Endothelial cell of umbilical vein (primary cell): Measurements from ENCODE around the gene CMC1. TPM values are rescaled to one million over a fixed set of nuclear protein-coding genes. Genes with fewer than 3 reads are reported as not detected.

ENCODE experiments used
- BruUV-seq: library from RNA; stranded (reverse); fragments of 400-500 nt; replicated peaks from 2 replicates; lab custom pipeline; 2021; lab: Mats Ljungman, UMichigan
- CTCF ChIA-PET: fragments of 300-600, 350-600 bp; sonication (Branson Sonifier 250); formaldehyde crosslinking; loops from one replicate; lab custom pipeline; 2021; ENCODE audit warnings: antibody characterized with exemption, inconsistent platforms; lab: Charles Lee
- POLR2A ChIA-PET: fragments of 300-600, 350-600 bp; sonication (Branson Sonifier 250); formaldehyde crosslinking; loops from one replicate; lab custom pipeline; 2021; ENCODE audit warnings: antibody characterized with exemption, inconsistent platforms; lab: Charles Lee
- DNase-seq: peaks from one replicate; pipeline ENCODE4 v3.0.0-alpha.2; 2011; ENCODE audit warnings: low read depth, low spot score
- FAIRE-seq: peaks from 2 replicates; lab custom pipeline; 2011; peaks lifted over from hg19 to GRCh38; lab: Jason Lieb, UNC
- H2AFZ ChIP-seq: 2 replicates; pipeline ENCODE4 v1.6.0; 2012; ENCODE audit warnings: low read depth, low read length, control low read depth, inconsistent platforms
- H3K27ac ChIP-seq: 2 replicates; pipeline ENCODE4 v1.5.1; 2011; ENCODE audit warnings: low read depth, mild to moderate bottlenecking, control low read depth, low read length, moderate library complexity; ENCODE audit not compliant: insufficient read depth
- H3K27me3 ChIP-seq, 2 experiments: 2 replicates each; pipeline versions ENCODE4 v1.6.0 to v1.6.1; 2011; ENCODE audit warnings: low read length in 2 of 2, mixed read lengths in 1 of 2; ENCODE audit not compliant: control insufficient read depth in 2 of 2, insufficient read depth in 2 of 2
- H3K36me3 ChIP-seq, 2 experiments: 2 replicates in 1 of 2; 3 replicates in 1 of 2; pipeline ENCODE4 v1.5.1; 2011; ENCODE audit warnings: low read length in 2 of 2, mild to moderate bottlenecking in 1 of 2, moderate library complexity in 1 of 2; ENCODE audit not compliant: control insufficient read depth in 2 of 2, insufficient read depth in 2 of 2; ENCODE audit errors: extremely low read depth in 1 of 2
- H3K4me1 ChIP-seq: 3 replicates; pipeline ENCODE4 v1.5.1; 2011; ENCODE audit warnings: mild to moderate bottlenecking, low read length; ENCODE audit not compliant: control insufficient read depth, insufficient read depth; ENCODE audit errors: extremely low read depth
- H3K4me2 ChIP-seq: 2 replicates; pipeline ENCODE4 v1.6.1; 2011; ENCODE audit warnings: low read length, control low read depth, mixed read lengths; ENCODE audit not compliant: insufficient read depth
- H3K4me3 ChIP-seq, 3 experiments: fragments of 200-600 bp in 1 of 3; sonication (generic), shearing (Covaris generic) in 1 of 3; replicated peaks in 1 of 3; 2 replicates each; pipeline ENCODE4 v1.5.1; 2011 to 2016; ENCODE audit warnings: control low read depth in 3 of 3, low read length in 3 of 3, mild to moderate bottlenecking in 2 of 3, inconsistent platforms in 1 of 3, low read depth in 1 of 3, moderate library complexity in 1 of 3; ENCODE audit not compliant: insufficient read depth in 1 of 3
- H3K79me2 ChIP-seq: 2 replicates; pipeline ENCODE4 v1.6.0; 2012; ENCODE audit warnings: low read length, inconsistent platforms; ENCODE audit not compliant: control insufficient read depth, insufficient read depth
- H3K9ac ChIP-seq: replicated peaks from 2 replicates; pipeline ENCODE3; 2011; ENCODE audit warnings: low read length, control low read depth; ENCODE audit not compliant: insufficient read depth; ENCODE audit errors: extremely low read depth
- H3K9me1 ChIP-seq: replicated peaks from 3 replicates; pipeline ENCODE4 v1.6.0; 2011; ENCODE audit warnings: mild to moderate bottlenecking, low read length; ENCODE audit not compliant: control insufficient read depth, insufficient read depth; ENCODE audit errors: extremely low read depth
- H3K9me3 ChIP-seq: replicated peaks from 2 replicates; pipeline ENCODE4 v1.5.1; 2012; ENCODE audit warnings: low read length, inconsistent platforms; ENCODE audit not compliant: control insufficient read depth, insufficient read depth
- H4K20me1 ChIP-seq: replicated peaks from 2 replicates; pipeline ENCODE3; 2011; ENCODE audit warnings: mild to moderate bottlenecking, low read length; ENCODE audit not compliant: control insufficient read depth, insufficient read depth; ENCODE audit errors: extremely low read depth
- EZH2 ChIP-seq: IDR thresholded peaks from 2 replicates; pipeline ENCODE4 v1.6.1; 2012; ENCODE audit warnings: borderline replicate concordance, low read depth, mild to moderate bottlenecking, moderate library complexity, low read length, inconsistent platforms; ENCODE audit not compliant: severe bottlenecking
- FOS ChIP-seq: IDR thresholded peaks from 2 replicates; pipeline ENCODE4 v1.6.1; 2011; ENCODE audit warnings: mild to moderate bottlenecking, low read length, moderate library complexity, borderline replicate concordance; ENCODE audit not compliant: insufficient read depth
- GATA2 ChIP-seq: IDR thresholded peaks from 2 replicates; pipeline ENCODE4 v1.7.0; 2011; ENCODE audit warnings: low read depth, mild to moderate bottlenecking, moderate library complexity, mixed read lengths, low read length; ENCODE audit not compliant: insufficient read length, insufficient read depth
- JUN ChIP-seq: IDR thresholded peaks from 2 replicates; pipeline ENCODE4 v1.6.1; 2011; ENCODE audit warnings: borderline replicate concordance, low read depth; ENCODE audit not compliant: insufficient read length, insufficient read depth
- MYC ChIP-seq: IDR thresholded peaks from one replicate; pipeline ENCODE4 v1.6.1; 2011; ENCODE audit warnings: mild to moderate bottlenecking, low read depth, low read length
- POLR2A ChIP-seq: IDR thresholded peaks from 2 replicates; pipeline ENCODE4 v1.6.1; 2012; ENCODE audit warnings: low read depth, mild to moderate bottlenecking, control low read depth, low read length
- POLR2AphosphoS5 ChIP-seq: IDR thresholded peaks from 2 replicates; pipeline ENCODE4 v1.6.1; 2012; ENCODE audit warnings: low read depth, mild to moderate bottlenecking, control low read depth, low read length, moderate library complexity; ENCODE audit not compliant: insufficient read depth
- dilution Hi-C: fragments of 300-500 bp; cut with MboI; formaldehyde crosslinking; loops from one replicate; pipeline ENCODE4 v1.15.0; 2019; ENCODE audit warnings: low sequenced_read_pairs; ENCODE audit not compliant: extremely low pct_ligation_motif_present
- intact Hi-C: fragments of 100-400 bp; cut with micrococcal nuclease; formaldehyde crosslinking; loops from one replicate; pipeline ENCODE4 v1.10.0; 2022
- polyA plus RNA-seq, 4 experiments: library from polyadenylated mRNA; depleted of rRNA in 3 of 4; stranded (reverse) in 3 of 4; unstranded in 1 of 4; fragments of >200 nt; gene quantifications; 2 replicates each; pipeline versions ENCODE4 v1.2.1 to v1.2.3, GENCODE V29; 2011 to 2012; ENCODE audit warnings: missing spikeins in 1 of 4
- total RNA-seq: library from RNA; stranded (reverse); gene quantifications from 2 replicates; pipeline ENCODE4 v1.2.3, GENCODE V29; 2021
- TF ChIP-seq, protein P1 (sequence below): IDR thresholded peaks from 2 replicates; pipeline ENCODE4 v1.6.1; 2011; ENCODE audit not compliant: insufficient read depth, insufficient read length
- TF ChIP-seq, protein P2 (sequence below), 2 donors: IDR thresholded peaks; 1 replicate in 1 of 2; 2 replicates in 1 of 2; pipeline ENCODE4 v1.5.1; 2011; ENCODE audit warnings: low read length in 2 of 2, mild to moderate bottlenecking in 2 of 2, moderate library complexity in 2 of 2, control low read depth in 1 of 2, inconsistent platforms in 1 of 2, low read depth in 1 of 2; ENCODE audit not compliant: insufficient read depth in 1 of 2; ENCODE audit errors: extremely low read depth in 1 of 2

The CMC1 gene
- total and polyA plus RNA-seq, 2 donors (not counting 3 experiments of a cell fraction or from before 2014, with no cell fraction given) = 13.1 to 18.6 TPM

DNA sequence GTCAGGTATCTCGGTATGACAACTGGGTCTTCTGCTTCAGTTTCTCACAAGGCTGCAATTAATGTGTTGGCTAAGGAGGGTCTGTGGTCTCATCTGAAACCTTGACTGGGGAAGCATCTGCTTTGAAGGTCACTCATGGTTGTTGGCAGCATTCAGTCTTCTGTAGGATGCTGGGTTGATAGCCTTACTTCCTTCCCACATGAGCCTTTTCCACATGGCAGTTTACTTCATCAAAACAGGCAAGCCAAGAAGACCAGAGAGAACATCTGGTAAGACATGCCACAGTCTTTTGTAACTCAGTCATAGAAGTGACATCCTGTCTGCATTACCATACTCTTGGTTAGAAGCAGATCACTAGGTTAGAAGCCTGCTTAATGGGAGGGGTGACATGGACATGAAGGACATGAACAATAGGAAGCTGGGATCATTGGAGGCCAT, 49.5 kb downstream of the CMC1 start:
- Histone ChIP-seq H3K4me3 (no peak overlapping the region), H3K9me1 (no peaks in the 10 kb centered on the region), H3K27ac (no peak overlapping the region), H3K36me3 (no peaks in the 10 kb centered on the region), H3K27me3 (no peaks in the 10 kb centered on the region), H3K4me1 (peaks cover 5% of the 10 kb centered on the region), H3K9ac (no peak overlapping the region), H3K4me2 (no peak overlapping the region), H2AFZ (no peak overlapping the region), H3K9me3 (no peaks in the 10 kb centered on the region), H4K20me1 (no peaks in the 10 kb centered on the region), H3K79me2 (no peaks in the 10 kb centered on the region)
- no peak for TF ChIP-seq EZH2
- TF ChIP-seq, protein P1, sequence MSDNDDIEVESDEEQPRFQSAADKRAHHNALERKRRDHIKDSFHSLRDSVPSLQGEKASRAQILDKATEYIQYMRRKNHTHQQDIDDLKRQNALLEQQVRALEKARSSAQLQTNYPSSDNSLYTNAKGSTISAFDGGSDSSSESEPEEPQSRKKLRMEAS = no peak
- TF ChIP-seq POLR2A = no peak
- TF ChIP-seq GATA2 = no peak
- TF ChIP-seq, protein P2, sequence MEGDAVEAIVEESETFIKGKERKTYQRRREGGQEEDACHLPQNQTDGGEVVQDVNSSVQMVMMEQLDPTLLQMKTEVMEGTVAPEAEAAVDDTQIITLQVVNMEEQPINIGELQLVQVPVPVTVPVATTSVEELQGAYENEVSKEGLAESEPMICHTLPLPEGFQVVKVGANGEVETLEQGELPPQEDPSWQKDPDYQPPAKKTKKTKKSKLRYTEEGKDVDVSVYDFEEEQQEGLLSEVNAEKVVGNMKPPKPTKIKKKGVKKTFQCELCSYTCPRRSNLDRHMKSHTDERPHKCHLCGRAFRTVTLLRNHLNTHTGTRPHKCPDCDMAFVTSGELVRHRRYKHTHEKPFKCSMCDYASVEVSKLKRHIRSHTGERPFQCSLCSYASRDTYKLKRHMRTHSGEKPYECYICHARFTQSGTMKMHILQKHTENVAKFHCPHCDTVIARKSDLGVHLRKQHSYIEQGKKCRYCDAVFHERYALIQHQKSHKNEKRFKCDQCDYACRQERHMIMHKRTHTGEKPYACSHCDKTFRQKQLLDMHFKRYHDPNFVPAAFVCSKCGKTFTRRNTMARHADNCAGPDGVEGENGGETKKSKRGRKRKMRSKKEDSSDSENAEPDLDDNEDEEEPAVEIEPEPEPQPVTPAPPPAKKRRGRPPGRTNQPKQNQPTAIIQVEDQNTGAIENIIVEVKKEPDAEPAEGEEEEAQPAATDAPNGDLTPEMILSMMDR (IDR thresholded peaks at IDR 0.05; ENCODE audit: extremely low read depth in 1 of 2, insufficient read depth in 1 of 2, low read depth in 1 of 2, low read length in 2 of 2) = no peak
- POLR2A ChIA-PET = no interaction called here
- no peak for FAIRE-seq
- no TSS peak for BruUV-seq
- intact Hi-C loops (no loop called here), dilution Hi-C loops (no loop called here)
- CTCF ChIA-PET = no interaction called here
- no peak for DNase-seq

DNA sequence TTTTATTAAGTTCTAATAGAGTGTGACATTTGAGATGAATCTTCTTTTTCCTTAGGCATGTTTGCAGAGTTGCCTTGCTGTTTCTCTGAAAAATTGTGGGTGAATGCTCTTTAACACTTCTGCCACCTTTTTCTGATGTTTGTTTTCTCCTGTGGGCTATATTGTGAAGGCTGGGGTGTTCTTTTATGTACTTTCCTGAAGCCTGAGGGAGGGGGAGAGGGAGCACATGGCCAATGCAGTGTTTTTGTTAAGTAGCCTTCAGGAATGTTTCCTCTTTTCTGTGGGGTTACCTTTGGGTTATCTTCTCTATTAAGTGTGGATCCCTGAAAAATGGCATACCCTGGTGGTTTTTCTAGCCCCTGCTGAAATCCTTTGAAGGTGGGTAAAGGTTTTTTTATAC, 50.2 kb downstream of the CMC1 start:
- intact Hi-C loops = no loop called here
- POLR2A ChIA-PET = no interaction called here

More for the DNA sequence above, 50.2 kb downstream of the CMC1 start:
- Histone ChIP-seq H3K9me3 (no peaks in the 10 kb centered on the region), H3K4me3 (no peak overlapping the region), H3K79me2 (no peaks in the 10 kb centered on the region), H3K36me3 (no peaks in the 10 kb centered on the region), H3K4me1 (peaks cover 5% of the 10 kb centered on the region), H3K9me1 (no peaks in the 10 kb centered on the region), H4K20me1 (no peaks in the 10 kb centered on the region), H3K9ac (no peak overlapping the region), H3K4me2 (no peak overlapping the region), H2AFZ (no peak overlapping the region), H3K27ac (no peak overlapping the region), H3K27me3 (no peaks in the 10 kb centered on the region)
- DNase-seq (no peak), FAIRE-seq (no peak)
- CTCF ChIA-PET = no interaction called here
- dilution Hi-C loops = no loop called here
- TF ChIP-seq POLR2A = no peak
- no peak for TF ChIP-seq POLR2AphosphoS5
- no peak for TF ChIP-seq JUN
- TF ChIP-seq MYC = no peak
- TF ChIP-seq, protein P2 (IDR thresholded peaks at IDR 0.05; ENCODE audit: extremely low read depth in 1 of 2, insufficient read depth in 1 of 2, low read depth in 1 of 2, low read length in 2 of 2) = no peak
- no peak for TF ChIP-seq FOS
- TF ChIP-seq, protein P1 = no peak
- TF ChIP-seq EZH2 = no peak
- TF ChIP-seq GATA2 = no peak
- BruUV-seq = no TSS peak
